PC-9 (cell line): ENCODE results near the gene UBR4.

Experiments
- EZH2 ChIP-seq: fragments of 200-600 bp; sonication (generic); IDR thresholded peaks from 2 replicates; pipeline ENCODE4 v1.8.0; 2017; ENCODE audit warnings: antibody characterized with exemption, low read depth
- TF ChIP-seq, protein P1 (sequence below): fragments of 200-600 bp; sonication (generic); conservative IDR thresholded peaks from 2 replicates; pipeline ENCODE4 v1.6.1; 2017; ENCODE audit warnings: mixed run types, antibody characterized with exemption, mild to moderate bottlenecking, moderate library complexity

- TF ChIP-seq, protein P1, sequence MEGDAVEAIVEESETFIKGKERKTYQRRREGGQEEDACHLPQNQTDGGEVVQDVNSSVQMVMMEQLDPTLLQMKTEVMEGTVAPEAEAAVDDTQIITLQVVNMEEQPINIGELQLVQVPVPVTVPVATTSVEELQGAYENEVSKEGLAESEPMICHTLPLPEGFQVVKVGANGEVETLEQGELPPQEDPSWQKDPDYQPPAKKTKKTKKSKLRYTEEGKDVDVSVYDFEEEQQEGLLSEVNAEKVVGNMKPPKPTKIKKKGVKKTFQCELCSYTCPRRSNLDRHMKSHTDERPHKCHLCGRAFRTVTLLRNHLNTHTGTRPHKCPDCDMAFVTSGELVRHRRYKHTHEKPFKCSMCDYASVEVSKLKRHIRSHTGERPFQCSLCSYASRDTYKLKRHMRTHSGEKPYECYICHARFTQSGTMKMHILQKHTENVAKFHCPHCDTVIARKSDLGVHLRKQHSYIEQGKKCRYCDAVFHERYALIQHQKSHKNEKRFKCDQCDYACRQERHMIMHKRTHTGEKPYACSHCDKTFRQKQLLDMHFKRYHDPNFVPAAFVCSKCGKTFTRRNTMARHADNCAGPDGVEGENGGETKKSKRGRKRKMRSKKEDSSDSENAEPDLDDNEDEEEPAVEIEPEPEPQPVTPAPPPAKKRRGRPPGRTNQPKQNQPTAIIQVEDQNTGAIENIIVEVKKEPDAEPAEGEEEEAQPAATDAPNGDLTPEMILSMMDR, result no peak; the same call in 1 of the 2 replicates
- TF ChIP-seq EZH2, result no peak
These were observed 30.3 kb downstream of the UBR4 start for GRCh38 chr1:19179597-19180264.
